Activated CD8-positive, alpha-beta memory T cell treated with anti-CD3 and anti-CD28 coated beads, Interleukin-2, amount 50 U/mL, for 1 hour (primary cell): ENCODE measurements around the gene STEAP4.

Experiments used
- DNase-seq: peaks from one replicate; pipeline ENCODE4 v3.0.0-alpha.2; 2020; ENCODE audit errors: extremely low read depth

STEAP4 gene

DNA sequence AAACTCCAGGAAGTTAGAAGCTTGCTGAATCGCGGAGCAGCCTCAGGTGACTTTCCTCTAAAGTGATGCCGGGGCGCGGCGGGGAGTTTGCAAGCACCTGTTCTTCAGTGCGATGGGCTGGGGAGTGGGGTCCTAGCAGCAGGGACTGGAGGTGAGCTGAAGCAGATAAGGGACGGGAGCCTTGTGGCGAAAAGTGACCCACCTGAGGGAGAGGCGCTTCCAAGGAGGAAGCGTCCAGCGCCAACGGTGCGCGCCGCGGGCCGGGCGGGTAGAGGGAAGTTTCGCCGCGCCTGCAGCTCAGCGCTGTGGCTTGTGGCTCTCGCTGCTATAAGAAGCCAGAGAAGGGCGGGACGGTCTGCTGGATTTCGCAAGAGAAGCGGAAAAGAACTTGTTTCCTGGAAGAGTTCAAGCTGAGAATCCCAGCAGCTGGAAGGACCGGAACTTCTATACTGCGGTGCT, at the start of gene STEAP4:
STEAP4 (minus strand) TSS at position 305 of the 459 bp plus-strand sequence. CDS start 22,625 bp downstream, outside the sequence.
- DNase-seq = no peak

DNA sequence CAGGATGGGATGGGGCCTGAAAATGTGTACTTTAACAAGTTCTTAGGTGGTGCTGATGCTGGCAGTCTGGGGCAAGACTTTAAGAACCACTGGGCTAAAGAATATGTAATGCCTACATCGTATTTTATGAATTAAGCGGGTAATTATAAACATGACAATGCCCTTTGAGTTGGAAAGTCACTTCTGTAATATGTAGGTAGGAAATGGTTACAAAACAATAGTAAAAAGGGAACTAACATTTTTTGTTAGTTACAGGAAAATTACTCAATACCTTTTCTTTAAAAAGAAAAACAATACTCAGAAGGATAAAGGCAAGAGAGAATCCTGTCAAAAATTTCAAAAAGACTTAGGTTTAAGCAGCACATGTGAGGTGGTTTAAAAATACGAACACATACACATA, 48.3 kb upstream of the STEAP4 start:
- no peak for DNase-seq

DNA sequence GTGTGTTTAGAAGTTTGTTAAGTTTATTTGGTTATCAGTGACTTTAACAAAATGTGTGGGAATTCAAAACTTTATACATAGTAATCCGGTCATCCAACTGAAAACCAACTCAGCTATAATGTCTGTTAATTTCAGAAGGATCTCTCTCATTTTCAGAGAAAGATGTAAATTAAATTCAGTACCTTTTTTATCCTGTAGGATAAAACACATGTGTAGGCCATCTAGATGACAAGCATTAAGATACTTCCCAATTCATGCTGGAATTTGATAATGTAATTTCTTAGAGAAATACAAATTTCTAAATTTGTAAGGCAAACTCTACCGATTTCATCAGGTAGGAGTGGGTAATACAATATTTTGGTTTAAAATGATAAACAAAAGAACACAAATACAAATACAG, 43.4 kb upstream of the STEAP4 start:
- DNase-seq = no peak

DNA sequence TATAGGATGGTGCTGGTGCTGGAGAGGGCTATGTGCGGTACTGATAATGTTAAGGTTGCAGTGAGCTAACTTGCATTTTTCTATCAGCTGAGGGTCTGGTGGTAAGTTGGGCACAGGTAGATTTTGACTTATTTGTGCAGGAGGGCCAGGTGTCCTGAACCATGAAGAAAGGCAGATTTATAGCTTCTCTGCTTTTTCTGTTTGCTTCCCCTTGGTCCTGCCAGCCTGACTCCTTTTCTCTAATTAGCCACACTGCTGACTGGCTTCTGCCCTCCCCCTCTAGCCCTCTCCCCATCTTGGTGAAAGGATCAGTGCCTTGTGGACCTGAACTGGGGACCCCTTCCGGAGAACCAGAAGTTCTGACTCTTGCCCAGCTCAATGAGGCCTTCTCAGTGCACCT, 40.8 kb upstream of the STEAP4 start:
- DNase-seq = no peak

DNA sequence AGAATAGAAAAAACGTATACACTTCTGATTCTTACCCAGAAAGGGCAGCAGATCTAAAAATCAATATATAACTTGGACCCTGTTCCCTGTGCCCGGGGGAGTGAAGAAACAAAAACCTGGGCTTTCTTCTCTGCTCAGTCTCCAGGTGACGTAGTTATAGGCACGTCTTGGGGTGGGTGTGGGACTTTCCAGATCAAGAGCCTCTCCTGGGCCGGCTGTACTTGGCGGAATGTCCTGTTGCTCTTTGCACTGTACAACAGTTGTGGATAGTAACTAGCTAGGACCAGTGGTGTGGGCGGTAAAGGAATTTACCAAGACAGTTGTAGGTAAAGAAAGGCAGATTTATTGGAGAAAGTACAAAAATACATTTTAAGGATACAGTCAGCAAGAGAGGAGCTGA, 40.4 kb upstream of the STEAP4 start:
- DNase-seq = no peak

DNA sequence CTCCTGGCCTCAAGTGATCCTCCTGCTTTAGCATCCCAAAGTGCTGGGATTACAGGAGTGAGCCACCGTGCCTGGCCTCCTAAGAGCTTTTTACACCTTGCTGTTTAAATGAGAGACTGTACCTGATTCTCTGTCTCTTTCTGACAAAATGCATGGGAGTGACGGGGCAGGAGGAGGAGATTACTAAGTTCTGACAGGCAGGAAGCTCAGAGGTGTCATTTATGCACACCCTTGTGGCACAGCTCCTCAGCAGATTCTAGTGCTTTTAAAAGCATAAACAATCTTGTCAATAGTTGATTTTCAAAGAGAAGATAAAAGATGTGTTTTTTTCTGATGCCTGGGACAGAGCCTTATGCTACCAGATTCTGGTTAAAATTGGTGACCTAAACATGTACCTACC, 39.7 kb upstream of the STEAP4 start:
- no peak for DNase-seq

DNA sequence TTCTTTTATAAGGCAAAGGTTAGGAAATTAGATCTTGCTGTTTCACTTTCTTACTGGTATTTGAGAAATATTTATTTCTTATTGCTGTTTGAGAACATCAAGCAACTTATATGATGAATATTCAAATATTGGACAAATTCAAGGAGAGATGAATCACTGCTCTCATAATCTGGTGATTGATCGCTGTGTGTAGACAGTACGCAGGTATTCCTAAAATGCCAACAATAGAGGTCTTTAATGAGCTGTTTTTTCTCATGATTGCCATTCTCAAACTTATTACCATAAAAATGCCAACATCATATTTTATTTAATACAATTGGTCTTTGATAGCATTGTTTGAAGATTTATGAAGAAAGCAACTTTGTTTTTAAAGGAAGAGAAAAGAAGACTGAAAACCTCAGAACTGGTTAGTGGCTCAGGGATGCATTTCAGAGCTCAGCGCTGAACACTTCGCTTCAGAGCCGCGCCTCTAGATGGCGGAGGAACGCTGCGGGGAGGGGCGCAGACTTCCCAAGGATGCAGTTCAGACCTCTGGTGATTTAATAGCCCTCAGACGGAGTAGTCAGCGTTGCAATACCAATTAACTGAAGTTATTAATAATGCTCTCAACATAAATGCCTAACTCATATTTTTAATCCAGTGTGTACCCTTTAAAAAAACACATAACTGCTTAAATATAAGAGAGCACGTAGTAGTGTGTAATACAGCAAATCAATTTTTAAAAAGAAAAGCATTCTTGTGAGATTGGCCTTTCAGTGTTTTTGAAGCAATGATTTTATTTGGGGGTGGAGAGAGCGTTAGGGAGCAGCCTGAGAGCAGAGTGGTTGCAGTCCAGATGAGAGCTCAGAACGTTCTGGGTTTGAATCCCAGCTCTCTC, 38.5 kb upstream of the STEAP4 start:
- no peak for DNase-seq

DNA sequence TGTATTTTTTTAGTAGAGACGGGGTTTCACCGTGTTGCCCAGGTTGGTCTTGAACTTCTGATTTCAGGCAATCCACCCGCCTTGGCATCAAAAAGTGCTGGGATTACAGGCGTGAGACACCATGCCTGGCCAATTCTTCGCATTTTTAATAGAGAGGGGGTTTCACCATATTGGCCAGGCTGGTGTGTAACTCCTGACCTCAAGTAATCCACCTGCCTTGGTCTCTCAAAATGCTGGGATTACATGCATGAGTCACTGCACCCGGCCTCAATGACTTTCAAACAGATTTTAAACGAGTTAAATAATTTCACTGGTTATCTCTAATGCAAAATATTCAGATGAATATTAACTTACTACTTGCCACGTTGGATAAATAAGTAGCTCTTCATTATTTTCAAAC, 37.6 kb upstream of the STEAP4 start:
- DNase-seq = no peak

DNA sequence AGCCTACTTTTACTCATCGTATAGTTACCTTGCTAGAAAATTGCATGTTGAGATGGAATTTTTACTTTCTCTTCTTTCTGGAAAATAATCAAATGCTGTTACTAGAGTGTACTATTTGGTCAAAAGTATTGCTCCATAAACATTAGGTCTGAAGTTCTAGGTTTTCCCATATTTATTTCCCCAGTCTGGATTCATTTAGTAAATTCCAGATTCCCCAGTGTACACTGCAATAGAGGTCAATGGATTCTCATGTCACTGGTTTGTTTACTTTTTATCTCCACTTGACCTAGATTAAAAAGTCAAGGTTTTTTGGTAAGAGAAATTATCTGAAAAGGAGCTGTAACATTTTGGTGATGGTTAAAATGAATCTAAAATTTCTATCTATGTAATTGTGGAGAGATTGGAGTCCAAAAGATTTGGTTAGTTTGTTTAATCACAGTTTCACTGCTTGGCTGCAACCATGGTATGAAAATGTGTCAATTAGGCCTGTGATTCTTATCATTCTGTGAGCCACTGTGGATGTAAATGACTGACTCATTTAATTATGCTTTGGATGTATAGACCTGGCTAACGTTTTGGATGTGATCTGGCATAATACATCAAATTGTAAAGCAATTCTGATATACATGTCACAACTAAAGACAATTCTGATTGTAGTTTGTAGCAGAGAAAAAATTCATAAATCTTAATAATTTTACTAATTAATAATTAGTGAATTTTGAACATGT, 32.7 kb upstream of the STEAP4 start:
- DNase-seq = no peak

DNA sequence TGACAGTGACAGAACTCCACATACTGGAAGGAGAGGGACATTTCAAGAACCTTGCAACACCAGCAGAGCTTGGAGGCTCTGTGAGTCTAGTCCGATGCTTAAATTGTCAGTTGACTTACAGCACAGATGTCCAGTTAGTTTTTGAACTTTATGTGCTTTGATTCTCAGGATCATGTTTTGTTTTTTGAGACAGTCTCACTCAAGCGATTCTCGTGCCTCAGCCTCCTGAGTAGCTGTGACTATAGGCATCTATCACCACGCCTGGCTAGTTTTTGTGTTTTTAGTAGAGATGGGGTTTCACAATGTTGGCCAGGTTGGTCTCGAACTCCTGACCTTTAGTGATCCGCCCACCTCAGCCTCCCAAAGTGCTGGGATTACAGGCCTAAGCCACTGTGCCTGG, 31.8 kb upstream of the STEAP4 start:
- no peak for DNase-seq

DNA sequence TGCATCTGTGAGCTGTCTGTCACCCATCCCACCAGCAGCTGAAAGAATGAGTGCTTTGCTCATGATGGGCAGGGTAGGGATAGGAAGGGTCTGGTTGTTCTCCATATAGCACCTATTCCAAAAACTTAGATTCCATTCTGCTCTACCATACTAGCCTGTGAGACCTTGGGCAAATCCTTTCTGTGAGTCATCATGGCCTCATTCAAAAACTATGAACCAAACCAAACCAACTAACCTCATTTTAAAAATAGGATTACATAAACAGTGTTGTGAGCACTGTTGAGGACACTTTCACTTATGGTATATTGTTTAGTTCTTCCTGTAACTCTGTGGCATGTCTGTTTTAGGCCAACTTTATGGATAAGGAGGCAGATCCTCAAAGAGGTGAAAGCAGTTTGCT, 30.9 kb upstream of the STEAP4 start:
- no peak for DNase-seq

DNA sequence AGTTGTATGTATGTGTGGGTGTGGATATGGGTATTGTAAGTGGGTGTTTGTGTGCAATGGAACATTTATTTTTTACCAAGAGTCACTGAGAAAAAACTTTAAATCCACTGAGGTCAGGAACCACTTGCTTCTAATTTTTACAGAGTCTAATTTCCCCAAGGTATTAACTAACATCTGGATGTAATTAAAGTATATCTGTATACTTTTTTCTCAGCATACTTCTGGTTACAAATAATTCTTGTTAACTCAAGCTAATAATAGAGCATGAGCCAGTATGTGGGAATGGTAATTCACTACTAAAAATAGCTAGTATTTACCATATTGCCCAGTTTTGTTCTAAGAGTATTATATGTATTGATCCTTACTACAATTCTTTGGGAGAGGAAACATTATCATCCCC, 24.6 kb upstream of the STEAP4 start:
- no peak for DNase-seq

DNA sequence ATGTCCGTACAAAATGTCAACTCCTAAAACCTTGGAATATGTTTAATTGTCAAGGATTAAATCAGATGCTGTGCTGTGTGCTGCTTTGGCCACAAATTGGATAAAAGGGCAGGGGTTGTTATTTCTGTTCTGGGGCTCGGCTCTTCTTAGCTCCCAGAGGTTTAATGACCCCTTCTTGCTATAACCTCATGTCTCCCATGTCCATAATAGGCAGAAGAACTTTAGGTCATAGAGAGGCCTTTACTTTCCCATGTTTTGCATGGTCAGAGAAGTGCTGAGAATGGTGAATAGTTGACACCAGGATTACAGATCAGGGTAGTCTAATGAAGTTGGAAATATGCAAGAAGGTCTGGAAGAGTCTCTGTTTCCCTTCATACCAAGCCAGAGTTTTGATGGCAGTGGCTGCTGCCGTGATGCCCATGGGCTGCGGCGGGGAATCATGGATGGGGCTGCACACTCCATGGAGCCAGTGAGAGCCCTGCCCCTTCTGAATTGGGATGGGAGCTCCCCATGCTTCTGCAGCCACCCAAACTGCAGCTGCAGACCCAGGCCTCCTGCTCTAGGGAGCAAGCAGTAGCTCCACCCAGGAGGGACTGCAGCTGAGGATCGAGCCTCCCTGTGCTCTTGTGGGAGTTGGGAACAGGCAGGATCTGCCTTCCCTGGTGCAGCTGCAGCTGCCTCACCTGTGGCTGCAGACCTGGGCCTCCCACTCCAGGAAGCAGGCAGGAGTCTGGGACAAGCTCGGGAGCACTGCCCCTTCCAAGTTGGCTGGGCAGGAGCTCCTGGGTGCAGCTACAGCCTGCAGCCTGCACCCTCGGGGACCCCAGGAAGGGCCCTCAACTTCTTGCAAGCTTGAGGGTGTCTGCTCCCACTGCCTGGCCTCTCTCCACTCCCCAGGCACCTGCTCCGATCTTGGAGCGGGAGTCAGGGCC, 23.1 kb upstream of the STEAP4 start:
- no peak for DNase-seq

DNA sequence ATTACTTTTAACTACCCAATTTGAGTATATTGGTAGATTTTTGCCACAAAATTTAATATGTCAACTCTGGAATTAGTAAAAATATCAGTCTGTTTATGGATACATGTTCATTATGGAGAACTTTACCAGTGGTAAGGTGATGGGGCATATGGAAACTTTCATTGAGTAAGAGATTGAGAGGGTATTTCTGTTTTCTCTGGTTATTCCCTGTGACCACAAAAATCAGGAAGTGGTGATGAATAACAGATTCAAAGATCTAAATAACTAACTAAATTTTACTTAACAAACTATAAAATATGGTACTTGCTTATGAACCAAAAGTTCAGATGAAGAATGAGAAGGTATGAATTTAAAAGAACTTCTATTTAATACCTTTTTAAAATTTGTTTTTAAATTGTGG, 22.1 kb upstream of the STEAP4 start:
- DNase-seq = no peak

DNA sequence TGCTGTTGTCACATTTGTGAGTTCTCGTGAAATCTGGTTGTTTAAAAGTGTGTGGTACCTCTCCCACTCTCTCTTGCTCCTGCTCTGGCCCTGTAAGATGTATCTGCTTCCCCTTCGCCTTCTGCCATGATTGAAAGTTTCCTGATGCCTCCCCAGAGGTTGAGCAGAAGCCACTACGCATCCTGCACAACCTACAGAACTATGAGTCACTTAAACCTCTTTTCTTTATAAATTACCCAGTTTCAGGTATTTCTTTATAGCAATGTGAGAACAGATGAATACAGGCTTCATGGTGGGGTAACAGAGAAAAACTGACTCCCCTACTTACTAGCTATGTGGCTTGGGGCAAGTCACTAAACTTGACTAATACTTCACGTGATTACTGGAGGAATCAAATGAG, 18.0 kb upstream of the STEAP4 start:
- no peak for DNase-seq

DNA sequence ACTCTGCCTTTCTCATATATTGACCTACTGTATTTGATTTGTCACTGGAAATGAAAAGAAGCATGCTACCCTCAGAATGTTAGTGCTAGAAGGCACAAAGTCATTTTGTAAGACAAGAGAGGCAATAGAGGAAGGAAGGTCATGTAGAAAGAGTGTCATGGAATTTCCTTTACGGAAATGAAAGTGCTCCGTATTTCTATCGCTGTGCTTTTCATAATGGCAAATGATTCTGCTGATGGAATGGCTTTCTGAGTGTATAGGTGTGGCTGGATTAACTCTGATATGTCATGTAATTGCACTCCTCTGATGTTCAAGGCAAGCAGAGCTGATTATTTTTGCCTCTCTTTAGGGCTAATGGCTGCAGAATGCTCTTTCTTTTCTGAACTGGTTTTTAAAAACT, 15.5 kb upstream of the STEAP4 start:
- no peak for DNase-seq

DNA sequence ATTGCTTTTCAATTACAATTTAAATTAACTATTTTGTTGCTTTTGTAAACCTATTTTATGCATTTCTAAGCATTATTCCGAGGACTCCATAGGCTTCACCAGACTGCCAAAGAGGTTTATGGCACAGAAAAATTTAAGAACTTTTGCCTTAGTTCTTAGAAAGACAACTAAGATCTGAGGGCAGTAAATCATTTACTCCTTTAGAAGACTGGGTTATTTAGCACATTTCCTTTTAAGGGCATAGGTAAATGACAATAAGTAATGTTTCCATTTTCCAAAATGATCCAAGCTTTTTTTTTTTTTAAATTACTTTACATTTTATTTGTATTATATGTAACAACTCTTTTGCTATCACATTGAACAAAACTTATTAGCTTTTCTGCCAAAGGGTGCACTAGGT, 15.0 kb upstream of the STEAP4 start:
- DNase-seq = no peak

DNA sequence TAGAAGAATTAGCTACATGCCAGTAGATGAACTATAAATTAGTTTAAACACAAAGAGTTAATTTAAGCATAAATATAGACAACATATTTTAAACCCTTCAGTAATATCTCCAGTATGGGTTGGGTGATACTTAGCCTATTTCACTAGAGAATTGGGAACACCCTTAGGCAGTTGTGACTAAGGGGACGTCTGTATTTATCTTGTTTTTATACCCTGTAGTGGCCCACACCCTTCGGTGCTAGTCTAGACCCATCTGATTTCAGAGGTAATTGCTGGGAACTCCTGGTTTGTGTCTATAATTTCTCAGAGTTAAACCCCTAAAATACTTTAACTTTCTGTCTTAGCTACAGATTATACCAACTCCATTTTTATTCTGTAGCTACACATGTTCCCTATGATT, 11.5 kb upstream of the STEAP4 start:
- DNase-seq = no peak

DNA sequence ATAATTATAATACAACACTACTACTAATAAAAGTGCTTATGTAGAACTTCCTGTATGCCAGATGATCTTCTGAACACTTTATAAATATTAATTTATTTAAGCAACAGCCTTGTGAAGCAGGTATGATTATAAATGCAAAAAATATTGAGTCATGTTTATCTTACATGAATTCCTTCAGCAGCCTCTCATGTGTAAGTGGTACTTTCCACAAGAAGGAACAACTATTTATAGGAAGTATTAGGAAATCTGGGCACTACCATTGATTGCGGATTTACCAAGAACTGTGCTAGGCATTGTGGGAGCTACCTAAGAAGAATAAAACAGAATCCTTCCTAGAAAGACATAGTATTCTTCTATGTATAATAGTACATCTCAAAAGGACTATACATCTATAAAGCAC, 10.7 kb upstream of the STEAP4 start:
- DNase-seq = no peak

DNA sequence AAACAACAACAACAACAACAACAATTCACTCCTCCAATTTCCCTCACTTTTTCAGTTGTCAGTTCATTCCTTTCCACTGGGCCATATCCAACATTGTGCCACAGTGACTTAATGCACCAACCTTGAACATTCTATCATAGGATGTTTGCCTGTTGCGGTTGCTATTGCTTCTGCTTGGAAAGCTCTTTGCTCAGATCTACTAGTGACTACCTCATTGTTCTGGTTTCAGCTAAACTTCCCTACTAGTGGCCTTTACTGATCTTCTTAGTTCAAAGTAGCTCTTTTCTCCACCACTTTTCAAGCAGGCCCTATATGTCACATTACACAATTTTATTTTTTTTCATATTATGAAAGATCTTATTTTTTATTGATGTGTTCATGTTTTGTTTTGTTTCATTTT, 9.8 kb upstream of the STEAP4 start:
- no peak for DNase-seq

DNA sequence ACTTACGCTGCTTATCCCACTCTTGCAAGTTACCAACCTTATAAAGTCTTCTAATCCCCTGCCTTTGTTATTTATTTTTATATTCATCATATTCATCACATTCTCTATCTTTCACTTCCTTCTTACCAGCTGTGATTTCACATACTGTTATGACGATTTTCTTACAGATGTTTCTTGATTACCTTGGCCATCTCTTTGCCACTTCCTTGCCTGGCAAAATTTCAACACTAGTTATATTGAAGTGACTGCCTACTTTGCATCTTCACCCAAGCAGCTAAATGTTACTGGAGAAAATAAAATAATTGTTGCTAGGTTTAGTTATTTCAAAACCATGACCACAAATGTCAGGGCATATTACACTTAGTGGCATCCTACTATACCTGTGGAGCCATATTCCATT, 8.8 kb upstream of the STEAP4 start:
- DNase-seq = no peak

DNA sequence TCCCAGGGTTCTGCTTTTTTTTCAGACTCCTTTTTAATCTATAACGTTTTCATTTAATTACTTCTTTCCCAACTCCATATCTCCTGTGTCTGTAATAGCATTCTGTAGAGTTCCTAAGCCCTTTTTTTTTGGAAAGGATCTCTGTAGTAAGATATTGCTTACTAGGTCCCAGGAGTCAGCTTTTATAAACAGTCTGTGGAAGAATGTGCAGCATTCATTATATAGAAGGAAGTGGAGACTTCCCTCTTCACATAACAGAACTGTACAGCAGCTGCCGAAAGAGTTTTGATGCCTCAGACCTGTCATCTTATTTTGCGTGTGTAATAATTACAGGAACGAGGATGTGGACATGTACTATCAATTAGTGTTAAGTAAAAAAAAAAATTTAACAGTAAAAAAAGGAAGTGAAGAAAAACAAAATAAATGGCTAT, 7.4 kb upstream of the STEAP4 start:
- DNase-seq = no peak
